Cardiac muscle cell (in vitro differentiated cells and primary cell): ENCODE data around the gene ARFGAP2. TPM values are rescaled to one million over a fixed set of nuclear protein-coding genes. Genes with fewer than 3 reads are reported as not detected.
"Not testable (repeated sequence)": the region's sequence is repeated elsewhere in the genome, so short reads cannot be mapped to it uniquely, and the experiment has no call there.

Experiments used
- DNase-seq, 2 donors: peaks; one replicate each; pipeline versions ENCODE4 v3.0.0 to v3.0.0-alpha.2; 2010 to 2017; ENCODE audit warnings: low read depth in 1 of 2, low spot score in 1 of 2
- H3K27ac ChIP-seq: fragments of 200-600 bp; sonication (generic); 2 replicates; pipeline ENCODE4 v1.5.1; 2016
- H3K27me3 ChIP-seq: fragments of 200-600 bp; sonication (generic); 2 replicates; pipeline ENCODE4 v1.6.0; 2016; ENCODE audit warnings: control low read depth
- H3K36me3 ChIP-seq: fragments of 200-600 bp; sonication (generic); 2 replicates; pipeline ENCODE4 v1.5.1; 2016; ENCODE audit warnings: control low read depth
- H3K4me1 ChIP-seq: fragments of 200-600 bp; sonication (generic); 2 replicates; pipeline ENCODE4 v1.8.1; 2017; ENCODE audit warnings: low read depth, mild to moderate bottlenecking, mixed run types
- H3K4me3 ChIP-seq: fragments of 200-600 bp; sonication (generic); 2 replicates; pipeline ENCODE4 v1.5.1; 2016; ENCODE audit warnings: mild to moderate bottlenecking
- H3K9me3 ChIP-seq: fragments of 200-600 bp; sonication (generic); 2 replicates; pipeline ENCODE4 v1.5.1; 2017; ENCODE audit warnings: low read depth, mild to moderate bottlenecking, control low read depth
- polyA plus RNA-seq: library from polyadenylated mRNA; unstranded; fragments of >200 nt; fragmentation: Nextera tagmentation; extraction: Ambion mirVana; gene quantifications from 2 replicates; pipeline ENCODE4 v1.2.1, GENCODE V29; 2016
- total RNA-seq: library from RNA; depleted of rRNA; stranded (reverse); fragments of >200 nt; gene quantifications from 2 replicates; pipeline ENCODE4 v1.2.3, GENCODE V29; 2016
- TF ChIP-seq, protein P1 (sequence below): IDR thresholded peaks from 2 replicates; pipeline ENCODE4 v1.5.1; 2012; ENCODE audit warnings: low read depth, mild to moderate bottlenecking, low read length

The ARFGAP2 gene
- total and polyA plus RNA-seq, 2 experiments from 2014 or later: 107 to 136 TPM

DNA sequence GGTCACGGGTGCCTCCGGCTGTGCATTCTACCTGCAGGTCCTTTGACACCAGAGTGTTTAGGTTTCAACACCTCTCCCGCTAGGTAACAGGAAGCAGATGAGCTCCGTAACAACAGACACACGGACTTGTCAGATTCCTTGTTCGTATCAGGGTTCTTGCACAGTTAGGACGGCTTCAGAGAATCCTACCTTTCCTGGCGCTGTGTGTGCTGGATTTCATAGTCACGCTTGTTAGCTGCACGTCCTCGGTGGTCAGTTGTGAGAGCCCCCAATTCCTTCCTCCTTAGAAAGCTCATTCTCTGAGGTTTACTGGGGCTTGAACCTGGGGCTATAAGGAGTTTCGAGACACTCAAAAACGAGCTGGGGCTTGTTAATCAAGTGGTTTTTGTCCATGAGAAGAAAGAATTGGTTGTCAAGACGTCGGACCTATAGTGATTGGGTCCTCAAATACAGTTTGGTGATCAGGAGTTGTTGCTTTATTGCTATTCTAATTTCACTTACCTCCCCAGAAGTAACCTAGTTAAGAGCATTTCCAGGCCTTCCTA lies 38.8 kb upstream of the ARFGAP2 start:
- Histone ChIP-seq H3K27ac (peak overlapping the region; percentile 83), H3K4me1 (peaks cover 34% of the 10 kb centered on the region), H3K36me3 (no peaks in the 10 kb centered on the region), H3K4me3 (peak overlapping the region; percentile 42), H3K9me3 (no peaks in the 10 kb centered on the region), H3K27me3 (no peaks in the 10 kb centered on the region)
- no peak for DNase-seq
- TF ChIP-seq, protein P1, sequence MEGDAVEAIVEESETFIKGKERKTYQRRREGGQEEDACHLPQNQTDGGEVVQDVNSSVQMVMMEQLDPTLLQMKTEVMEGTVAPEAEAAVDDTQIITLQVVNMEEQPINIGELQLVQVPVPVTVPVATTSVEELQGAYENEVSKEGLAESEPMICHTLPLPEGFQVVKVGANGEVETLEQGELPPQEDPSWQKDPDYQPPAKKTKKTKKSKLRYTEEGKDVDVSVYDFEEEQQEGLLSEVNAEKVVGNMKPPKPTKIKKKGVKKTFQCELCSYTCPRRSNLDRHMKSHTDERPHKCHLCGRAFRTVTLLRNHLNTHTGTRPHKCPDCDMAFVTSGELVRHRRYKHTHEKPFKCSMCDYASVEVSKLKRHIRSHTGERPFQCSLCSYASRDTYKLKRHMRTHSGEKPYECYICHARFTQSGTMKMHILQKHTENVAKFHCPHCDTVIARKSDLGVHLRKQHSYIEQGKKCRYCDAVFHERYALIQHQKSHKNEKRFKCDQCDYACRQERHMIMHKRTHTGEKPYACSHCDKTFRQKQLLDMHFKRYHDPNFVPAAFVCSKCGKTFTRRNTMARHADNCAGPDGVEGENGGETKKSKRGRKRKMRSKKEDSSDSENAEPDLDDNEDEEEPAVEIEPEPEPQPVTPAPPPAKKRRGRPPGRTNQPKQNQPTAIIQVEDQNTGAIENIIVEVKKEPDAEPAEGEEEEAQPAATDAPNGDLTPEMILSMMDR: no peak

DNA sequence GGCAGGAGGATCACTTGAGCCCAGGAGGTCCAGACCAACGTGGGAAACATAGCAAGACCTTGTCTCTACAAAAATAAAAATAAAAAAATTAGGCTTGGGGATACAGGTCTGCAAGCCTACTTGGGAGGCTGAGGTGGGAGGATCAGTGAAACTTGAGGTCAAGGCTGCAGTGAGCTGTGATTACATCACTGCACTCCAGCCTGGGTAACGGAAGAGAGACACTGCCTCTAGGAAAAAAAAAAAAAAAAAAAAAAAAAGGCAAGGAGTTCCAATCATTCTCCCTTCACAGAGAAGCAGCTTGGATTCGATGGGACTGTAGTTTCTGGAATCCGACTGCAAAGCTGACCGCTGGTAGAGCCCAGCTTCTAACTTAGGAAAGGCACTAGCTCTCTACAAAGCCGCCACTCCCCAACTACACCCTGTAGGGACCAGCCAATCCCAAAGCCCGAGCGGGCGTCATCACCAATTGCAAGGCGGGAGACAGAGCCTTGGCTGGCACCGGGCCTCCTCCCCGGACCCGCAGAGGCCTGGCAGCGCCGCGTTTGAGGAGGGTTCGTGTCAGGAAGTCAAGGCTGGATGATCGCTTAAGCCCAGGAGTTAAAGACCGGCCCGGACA lies 37.4 kb upstream of the ARFGAP2 start:
- peaks cover 24% of the 10 kb centered on the region for H3K4me1 ChIP-seq
- peak overlapping the region; percentile 42 for H3K4me3 ChIP-seq
- H3K36me3 ChIP-seq: no peaks in the 10 kb centered on the region
- DNase-seq: peak; percentile 77 to 93
- H3K27ac ChIP-seq: no peak overlapping the region
- TF ChIP-seq, protein P1: no peak
- H3K27me3 ChIP-seq: no peaks in the 10 kb centered on the region
- H3K9me3 ChIP-seq: no peaks in the 10 kb centered on the region

DNA sequence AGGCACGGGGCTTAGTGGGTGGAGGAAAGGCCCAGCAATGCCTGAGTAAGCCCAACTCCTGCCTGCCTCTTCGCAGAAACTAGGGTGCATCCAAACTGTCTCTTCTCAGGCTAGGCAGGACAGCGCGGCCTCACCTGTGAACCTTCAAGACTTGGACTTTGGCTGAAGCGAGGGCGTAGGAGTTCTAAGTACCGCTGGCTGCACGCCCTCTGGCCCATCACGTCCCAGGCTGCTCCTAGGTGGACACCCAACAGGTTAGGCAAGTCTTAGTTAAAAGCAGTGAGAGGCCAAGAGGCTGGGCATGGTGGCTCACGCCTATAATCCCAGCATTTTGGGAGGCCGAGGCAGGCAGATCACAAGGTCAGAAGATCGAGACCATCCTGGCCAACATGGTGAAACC lies 36.3 kb upstream of the ARFGAP2 start:
- DNase-seq: no peak
- TF ChIP-seq, protein P1: no peak
- Histone ChIP-seq H3K27ac (no peak overlapping the region), H3K4me1 (peaks cover 16% of the 10 kb centered on the region), H3K9me3 (no peaks in the 10 kb centered on the region), H3K27me3 (no peaks in the 10 kb centered on the region), H3K36me3 (no peaks in the 10 kb centered on the region), H3K4me3 (no peak overlapping the region)

DNA sequence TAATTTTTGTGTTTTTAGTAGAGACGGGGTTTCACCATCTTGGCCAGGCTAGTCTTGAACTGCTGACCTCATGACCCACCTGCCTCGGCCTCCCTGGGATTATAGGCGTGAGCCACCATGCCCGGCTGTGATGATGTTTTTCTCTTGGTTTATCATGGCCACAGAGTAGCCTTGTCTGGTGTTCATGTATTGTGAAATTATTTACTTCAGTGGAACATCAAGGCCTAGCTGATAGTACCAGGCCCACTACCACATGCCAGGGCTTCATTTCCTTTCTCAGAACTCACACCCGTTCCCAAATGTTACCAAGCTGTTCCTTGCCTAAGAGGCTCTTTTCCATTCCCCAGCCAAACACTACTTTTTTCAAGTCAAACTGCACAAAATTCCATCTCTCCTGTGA lies 31.9 kb upstream of the ARFGAP2 start:
- no peaks in the 10 kb centered on the region for H3K27me3 ChIP-seq

DNA sequence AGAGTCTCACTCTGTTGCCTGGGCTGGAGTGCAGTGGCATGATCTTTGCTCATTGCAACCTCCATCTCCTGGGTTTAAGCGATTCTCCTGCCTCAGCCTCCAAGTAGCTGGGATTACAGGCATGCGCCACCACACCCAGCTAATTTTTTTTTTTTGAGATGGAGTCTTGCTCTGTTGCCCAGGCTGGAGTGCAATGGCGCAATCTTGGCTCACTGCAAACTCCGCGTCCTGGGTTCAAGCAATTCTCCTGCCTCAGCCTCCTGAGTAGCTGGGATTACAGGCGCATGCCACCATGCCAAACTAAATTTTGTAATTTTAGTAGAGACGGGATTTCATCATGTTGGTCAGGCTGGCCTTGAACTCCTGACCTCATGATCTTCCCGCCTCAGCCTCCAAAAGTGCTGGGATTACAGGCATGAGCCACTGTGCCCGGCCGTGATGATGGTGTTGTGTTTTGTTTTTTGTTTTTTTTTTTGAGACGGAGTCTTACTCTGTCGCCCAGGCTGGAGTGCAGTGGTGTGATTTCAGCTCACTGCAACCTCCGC lies 31.4 kb upstream of the ARFGAP2 start:
- not testable (repeated sequence) for H3K27ac ChIP-seq, H3K4me3 ChIP-seq, H3K4me1 ChIP-seq, H3K27me3 ChIP-seq, DNase-seq, H3K9me3 ChIP-seq, H3K36me3 ChIP-seq

More for the DNA sequence above, 31.9 kb upstream of the ARFGAP2 start:
- no peak for DNase-seq
- Histone ChIP-seq H3K9me3 (no peaks in the 10 kb centered on the region), H3K27ac (no peak overlapping the region), H3K4me3 (no peak overlapping the region), H3K4me1 (no peaks in the 10 kb centered on the region), H3K36me3 (no peaks in the 10 kb centered on the region)
- TF ChIP-seq, protein P1: no peak

DNA sequence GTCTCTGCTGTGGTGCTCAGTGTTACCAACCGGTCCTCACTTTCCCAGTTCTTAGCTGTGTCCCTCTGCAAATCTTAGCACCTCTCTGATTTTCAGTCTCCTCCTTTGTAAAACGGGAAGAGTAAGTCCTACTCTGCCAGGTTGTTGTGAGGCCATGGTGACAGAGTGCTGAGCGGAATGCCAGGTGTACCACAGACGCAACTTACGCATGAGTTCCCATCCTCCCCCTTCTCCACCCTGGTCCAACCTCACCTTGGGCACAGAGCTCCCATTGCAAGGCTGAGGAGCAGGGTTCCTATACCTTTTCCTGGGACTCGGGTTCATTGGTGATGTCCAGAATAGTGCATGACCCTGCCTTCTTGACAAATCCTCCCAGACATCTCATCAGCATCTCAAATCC lies 30.8 kb upstream of the ARFGAP2 start:
- no peak overlapping the region for H3K27ac ChIP-seq
- H3K27me3 ChIP-seq: no peaks in the 10 kb centered on the region
- no peaks in the 10 kb centered on the region for H3K36me3 ChIP-seq
- no peak overlapping the region for H3K4me3 ChIP-seq
- no peaks in the 10 kb centered on the region for H3K4me1 ChIP-seq
- TF ChIP-seq, protein P1: no peak
- no peaks in the 10 kb centered on the region for H3K9me3 ChIP-seq
- no peak for DNase-seq

DNA sequence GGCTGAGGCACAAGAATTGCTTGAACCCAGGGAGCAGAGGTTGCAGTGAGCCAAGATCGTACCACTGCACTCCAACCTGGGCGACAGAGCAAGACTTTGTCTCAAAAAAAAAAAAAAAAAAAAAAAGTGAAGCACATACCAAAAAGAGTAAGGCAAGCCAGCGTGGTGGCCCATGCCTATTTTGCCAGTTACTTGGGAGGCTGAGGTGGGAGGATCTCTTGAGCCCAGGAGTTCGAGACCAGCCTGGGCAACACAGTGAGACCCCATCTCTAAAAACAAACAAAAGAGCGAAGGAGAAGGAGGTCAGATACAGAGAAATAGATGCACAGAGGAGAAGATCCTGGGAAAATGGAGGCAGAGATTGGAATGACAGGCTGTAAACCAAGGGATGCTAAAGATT lies 29.9 kb upstream of the ARFGAP2 start:
- H3K27me3 ChIP-seq, DNase-seq, H3K27ac ChIP-seq, H3K9me3 ChIP-seq, H3K36me3 ChIP-seq, H3K4me3 ChIP-seq, H3K4me1 ChIP-seq: not testable (repeated sequence)
